ENCODE data around the gene TTC28.

DNA sequence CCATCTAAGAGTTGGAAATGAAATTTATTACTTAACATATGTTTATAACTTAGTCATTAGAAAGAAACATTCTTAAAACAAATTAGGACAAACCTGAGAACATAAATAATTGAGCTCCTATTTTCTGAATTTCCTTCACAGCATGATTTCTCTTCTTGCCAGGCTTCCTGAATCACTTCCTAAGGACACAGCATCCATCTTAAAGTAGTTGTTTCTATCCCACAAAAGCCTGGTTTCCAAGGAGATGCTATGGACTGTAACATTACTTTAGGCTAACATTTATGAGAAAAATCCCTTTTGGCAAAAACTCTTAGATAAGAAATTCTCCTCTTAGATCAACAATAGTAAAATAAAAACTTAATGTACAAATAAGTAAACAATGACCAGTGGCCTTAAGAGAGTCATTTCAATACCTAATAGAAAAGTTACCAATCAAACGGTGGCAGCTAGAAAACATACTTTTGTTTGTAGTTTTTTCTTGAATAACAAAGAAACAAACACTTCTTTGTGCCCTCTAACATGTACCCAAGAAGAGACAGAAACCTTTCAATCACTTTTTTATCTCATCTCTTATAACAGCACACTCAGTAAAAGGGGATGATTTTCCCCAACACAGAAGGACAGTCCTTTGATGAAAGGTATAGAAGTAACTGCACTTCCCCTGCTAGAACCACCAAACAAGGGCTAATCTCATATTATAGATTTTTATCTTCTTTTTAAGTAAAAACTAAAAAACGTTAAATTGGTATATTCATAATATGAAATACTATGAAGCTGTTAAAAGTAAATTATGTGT lies 74.5 kb downstream of the TTC28 start:
- TF ChIP-seq YY1 (IDR thresholded peaks at IDR 0.05; ENCODE audit: insufficient read depth, insufficient read length) (no peak), ZNF274 (IDR thresholded peaks at IDR 0.05; ENCODE audit: low read depth, low read length) (no peak)
